IPS-NIHi7 (cell line): Measurements from ENCODE around the gene MTO1.
"Not testable (repeated sequence)": the region's sequence is repeated elsewhere in the genome, so short reads cannot be mapped to it uniquely, and the experiment has no call there.

ENCODE experiments used
- DNase-seq: peaks from one replicate; pipeline ENCODE4 v3.0.0; 2012; ENCODE audit warnings: mixed read lengths; ENCODE audit errors: extremely low spot score

Gene MTO1

GRCh38 chr6:73503027-73503772 is 41.7 kb downstream of the MTO1 start:
- no peak for DNase-seq

- no peak for DNase-seq
Measured at GRCh38 chr6:73504160-73504559, 42.6 kb downstream of the MTO1 start.

- DNase-seq, result no peak
Measured at GRCh38 chr6:73505142-73505541, 43.6 kb downstream of the MTO1 start.

GRCh38 chr6:73505705-73506104 is 44.2 kb downstream of the MTO1 start:
- not testable (repeated sequence) for DNase-seq

DNA sequence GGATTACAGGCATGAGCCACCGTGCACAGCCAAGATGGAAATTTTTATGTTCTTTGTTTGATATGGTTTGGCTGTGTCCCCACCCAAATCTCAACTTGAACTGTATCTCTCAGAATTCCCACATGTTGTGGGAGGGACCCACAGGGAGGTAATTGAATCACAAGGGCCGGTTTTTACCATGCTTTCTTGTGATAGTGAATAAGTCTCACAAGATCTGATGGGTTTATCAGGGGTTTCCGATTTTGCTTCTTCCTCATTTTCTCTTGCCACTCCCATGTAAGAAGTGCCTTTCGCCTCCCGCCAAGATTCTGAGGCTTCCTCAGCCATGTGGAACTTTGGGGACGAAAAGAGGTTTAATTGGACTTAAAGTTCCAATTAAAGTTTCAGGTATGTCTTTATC is 44.7 kb downstream of the MTO1 start:
- DNase-seq, result no peak

- DNase-seq, result no peak
Measured at GRCh38 chr6:73508776-73509175, 47.2 kb downstream of the MTO1 start.

- no peak for DNase-seq
Measured at GRCh38 chr6:73509851-73510250, 48.3 kb downstream of the MTO1 start.

DNA sequence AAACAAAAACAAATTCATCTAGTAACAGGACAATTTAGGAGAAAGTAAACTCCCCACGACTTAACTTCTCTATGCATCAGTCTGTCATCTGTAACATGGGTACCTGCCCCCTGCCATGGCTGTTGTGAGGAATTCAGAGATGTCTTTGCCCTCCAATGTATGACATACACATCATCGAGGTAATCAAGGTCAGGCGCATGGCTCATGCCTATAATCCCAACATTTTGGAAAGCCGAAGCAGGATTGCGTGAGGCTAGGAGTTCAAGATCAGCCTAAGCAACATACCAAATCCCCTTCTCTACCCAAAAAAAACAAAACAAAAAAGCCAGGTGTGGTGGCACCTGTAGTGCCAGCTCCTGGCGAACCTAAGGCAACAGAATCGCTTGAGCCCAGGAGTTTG is 50.3 kb downstream of the MTO1 start:
- DNase-seq, result no peak

GRCh38 chr6:73513496-73513854 is 51.9 kb downstream of the MTO1 start:
- no peak for DNase-seq

DNA sequence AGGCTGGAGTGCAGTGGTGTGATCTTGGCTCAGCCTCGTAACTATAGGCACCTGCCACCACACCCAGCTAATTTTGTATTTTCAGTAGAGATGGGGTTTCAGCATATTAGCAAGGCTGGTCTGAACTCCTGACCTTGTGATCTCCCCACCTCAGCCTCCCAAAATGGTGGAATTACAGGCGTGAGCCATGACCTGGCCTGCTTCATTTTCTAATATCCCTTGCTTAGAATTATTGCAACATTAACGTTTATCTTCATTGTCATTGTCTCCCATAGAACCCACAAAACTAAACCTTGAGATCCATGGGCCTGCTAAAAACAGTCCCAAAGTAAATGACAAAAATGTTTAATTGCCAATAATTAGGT is 53.2 kb downstream of the MTO1 start:
- no peak for DNase-seq

DNA sequence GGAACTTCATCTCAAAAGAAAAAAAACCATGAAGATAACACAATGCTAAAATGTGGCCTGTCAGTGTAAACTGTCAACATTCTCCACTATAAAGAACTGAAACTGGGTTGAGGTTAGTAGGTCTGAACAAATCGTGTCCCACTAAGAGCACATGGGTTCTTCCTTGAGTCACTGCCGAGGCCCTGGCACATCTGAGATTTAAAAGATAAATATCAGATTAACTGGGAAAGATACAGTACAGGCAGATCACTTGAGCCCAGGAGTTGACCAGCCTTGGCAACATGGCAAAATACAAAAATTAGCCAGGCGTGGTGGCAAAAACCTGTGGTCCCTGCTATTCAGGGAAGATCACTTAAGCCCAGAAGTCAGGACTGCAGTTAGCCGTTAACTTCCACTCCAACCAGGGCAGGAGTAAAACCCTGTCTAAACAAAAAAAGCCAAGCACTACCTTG is 53.7 kb downstream of the MTO1 start:
- no peak for DNase-seq

- DNase-seq, result no peak
Measured at GRCh38 chr6:73516514-73517489, 55.3 kb downstream of the MTO1 start.

GRCh38 chr6:73518100-73518981 is 56.8 kb downstream of the MTO1 start:
- not testable (repeated sequence) for DNase-seq

- not testable (repeated sequence) for DNase-seq
Measured at GRCh38 chr6:73518982-73519881, 57.7 kb downstream of the MTO1 start.

DNA sequence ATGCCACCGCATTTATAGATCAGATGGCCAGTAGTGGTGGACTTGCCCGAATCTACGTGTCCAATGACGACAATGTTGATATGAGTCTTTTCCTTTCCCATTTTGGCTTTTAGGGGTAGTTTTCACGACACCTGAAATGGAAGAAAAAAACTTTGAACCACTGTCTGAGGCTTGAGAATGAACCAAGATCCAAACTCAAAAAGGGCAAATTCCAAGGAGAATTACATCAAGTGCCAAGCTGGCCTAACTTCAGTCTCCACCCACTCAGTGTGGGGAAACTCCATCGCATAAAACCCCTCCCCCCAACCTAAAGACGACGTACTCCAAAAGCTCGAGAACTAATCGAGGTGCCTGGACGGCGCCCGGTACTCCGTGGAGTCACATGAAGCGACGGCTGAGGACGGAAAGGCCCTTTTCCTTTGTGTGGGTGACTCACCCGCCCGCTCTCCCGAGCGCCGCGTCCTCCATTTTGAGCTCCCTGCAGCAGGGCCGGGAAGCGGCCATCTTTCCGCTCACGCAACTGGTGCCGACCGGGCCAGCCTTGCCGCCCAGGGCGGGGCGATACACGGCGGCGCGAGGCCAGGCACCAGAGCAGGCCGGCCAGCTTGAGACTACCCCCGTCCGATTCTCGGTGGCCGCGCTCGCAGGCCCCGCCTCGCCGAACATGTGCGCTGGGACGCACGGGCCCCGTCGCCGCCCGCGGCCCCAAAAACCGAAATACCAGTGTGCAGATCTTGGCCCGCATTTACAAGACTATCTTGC is 58.6 kb downstream of the MTO1 start:
- no peak for DNase-seq

DNA sequence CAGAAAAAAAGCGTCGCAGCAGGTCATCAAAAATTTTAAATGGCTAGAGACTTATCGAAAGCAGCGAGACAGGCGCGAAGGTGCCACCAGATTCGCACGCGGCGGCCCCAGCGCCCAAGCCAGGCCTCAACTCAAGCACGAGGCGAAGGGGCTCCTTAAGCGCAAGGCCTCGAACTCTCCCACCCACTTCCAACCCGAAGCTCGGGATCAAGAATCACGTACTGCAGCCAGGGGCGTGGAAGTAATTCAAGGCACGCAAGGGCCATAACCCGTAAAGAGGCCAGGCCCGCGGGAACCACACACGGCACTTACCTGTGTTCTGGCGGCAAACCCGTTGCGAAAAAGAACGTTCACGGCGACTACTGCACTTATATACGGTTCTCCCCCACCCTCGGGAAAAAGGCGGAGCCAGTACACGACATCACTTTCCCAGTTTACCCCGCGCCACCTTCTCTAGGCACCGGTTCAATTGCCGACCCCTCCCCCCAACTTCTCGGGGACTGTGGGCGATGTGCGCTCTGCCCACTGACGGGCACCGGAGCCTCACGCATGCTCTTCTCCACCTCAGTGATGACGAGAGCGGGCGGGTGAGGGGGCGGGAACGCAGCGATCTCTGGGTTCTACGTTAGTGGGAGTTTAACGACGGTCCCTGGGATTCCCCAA is 59.3 kb downstream of the MTO1 start, which contains the start of gene EEF1A1:
TSS of gene EEF1A1 (minus strand) at position 345 of the 663 bp plus-strand sequence. CDS start 1,006 bp downstream, outside the sequence.
- DNase-seq, result peak; percentile 92

DNA sequence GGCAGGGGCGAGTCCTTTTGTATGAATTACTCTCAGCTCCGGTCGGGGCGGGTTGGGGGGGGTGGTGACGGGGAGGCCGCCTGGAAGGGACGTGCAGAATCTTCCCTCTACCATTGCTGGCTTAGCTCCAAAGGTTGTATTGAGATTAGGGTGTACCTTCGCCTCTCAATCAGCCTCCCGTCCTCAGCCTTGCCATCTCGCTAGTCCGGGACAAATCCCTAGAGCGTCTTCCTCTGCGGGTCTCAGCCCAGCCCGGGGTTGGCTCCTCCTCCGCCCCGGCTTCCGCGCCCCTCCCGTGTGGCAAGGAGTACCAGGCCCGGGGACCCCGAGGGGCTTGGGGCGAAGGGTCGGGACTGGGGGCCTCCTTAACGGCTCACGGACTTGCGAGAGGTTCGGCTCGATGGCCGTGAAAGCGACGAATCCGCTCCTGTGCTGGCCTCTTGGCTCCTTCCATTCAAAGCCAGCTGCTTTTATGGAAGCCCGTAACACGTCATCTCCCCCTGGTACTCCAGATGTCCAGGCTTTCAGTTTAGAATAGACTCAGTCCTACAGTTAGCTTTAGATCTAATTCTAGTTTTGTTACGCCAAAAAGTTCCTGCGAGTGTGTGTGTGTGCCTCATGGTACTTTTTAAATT is 59.9 kb downstream of the MTO1 start:
- DNase-seq, result peak; percentile 70

- peak; percentile 46 for DNase-seq
Measured at GRCh38 chr6:73523434-73524123, 62.0 kb downstream of the MTO1 start.
